Esophagus muscularis mucosa (tissue), 4 donors: Measurements from ENCODE around the gene GATD1. TPM values are rescaled to one million over a fixed set of nuclear protein-coding genes. Genes with fewer than 3 reads are reported as not detected.

Experiments used
- DNase-seq: peaks from one replicate; pipeline ENCODE4 v3.0.0-alpha.2; 2017; ENCODE audit errors: extremely low spot score
- H3K27ac ChIP-seq, 4 donors: fragments of 200-600 bp; sonication (generic); replicated peaks in 1 of 4; 1 replicate in 3 of 4; 2 replicates in 1 of 4; pipeline ENCODE4 v1.5.1; 2016 to 2019; ENCODE audit warnings: mild to moderate bottlenecking in 1 of 4
- H3K27me3 ChIP-seq, 4 donors: fragments of 200-600 bp; sonication (generic); one replicate each; pipeline versions ENCODE4 v1.5.1 to v1.6.0; 2016 to 2019
- H3K36me3 ChIP-seq, 4 donors: fragments of 200-600 bp; sonication (generic); one replicate each; pipeline ENCODE4 v1.5.1; 2016 to 2019
- H3K4me1 ChIP-seq, 4 donors: fragments of 200-600 bp; sonication (generic); one replicate each; pipeline ENCODE4 v1.5.1; 2016 to 2019
- H3K4me3 ChIP-seq, 4 donors: fragments of 200-600 bp; sonication (generic); 1 replicate in 2 of 4; 2 replicates in 2 of 4; pipeline ENCODE4 v1.5.1; 2016 to 2019; ENCODE audit warnings: mild to moderate bottlenecking in 4 of 4, moderate library complexity in 1 of 4
- H3K9me3 ChIP-seq, 4 donors: fragments of 200-600 bp; sonication (generic); 1 replicate in 3 of 4; 2 replicates in 1 of 4; pipeline ENCODE4 v1.5.1; 2016 to 2019
- CTCF ChIP-seq, 3 experiments: fragments of 200-600 bp in 2 of 3; fragments of 450-650 bp in 1 of 3; sonication (generic) in 2 of 3; IDR thresholded peaks; one replicate each; pipeline ENCODE4 v1.5.1; 2017 to 2019; ENCODE audit warnings: antibody characterized with exemption in 3 of 3, mild to moderate bottlenecking in 2 of 3, moderate library complexity in 1 of 3
- EP300 ChIP-seq: sonication (generic); formaldehyde crosslinking; IDR thresholded peaks from one replicate; pipeline ENCODE4 v1.6.1; 2017; ENCODE audit warnings: antibody characterized with exemption
- POLR2A ChIP-seq: fragments of 450-650 bp; IDR thresholded peaks from one replicate; pipeline ENCODE4 v1.6.1; 2017; ENCODE audit warnings: antibody characterized with exemption, moderate library complexity, mild to moderate bottlenecking, low read depth
- POLR2AphosphoS5 ChIP-seq, 2 donors: sonication (generic); formaldehyde crosslinking; IDR thresholded peaks; one replicate each; pipeline ENCODE4 v1.6.1; 2017; ENCODE audit warnings: antibody characterized with exemption in 2 of 2
- WGBS: methylation state at CpG from one replicate; pipeline ENCODE4 v1.1.5; 2018; 5-methylcytosine and 5-hydroxymethylcytosine counted together
- intact Hi-C: fragments of 100-400 bp; cut with DNase I; formaldehyde crosslinking; loops from one replicate; pipeline ENCODE4 v1.15.1; 2023
- total RNA-seq, 4 donors: library from RNA; depleted of rRNA; stranded (reverse); fragments of >200 nt; gene quantifications; one replicate each; pipeline versions ENCODE4 v1.1.0 to v1.2.1, GENCODE V29; 2016

The GATD1 gene
- total RNA-seq, 4 donors from 2014 or later = 24.0 to 37.7 (median 28.9) TPM

- Histone ChIP-seq H3K4me1 (peaks cover 43 to 46% (median 45%) of the 10 kb centered on the region in 4 donors), H3K27ac (peak overlapping the region; percentile 90 to 98 (median 92)), H3K27me3 (peaks cover 0 to 32% (median 19%) of the 10 kb centered on the region in 4 donors), H3K9me3 (no peaks in the 10 kb centered on the region), H3K4me3 (peak overlapping the region; percentile 68 to 89 (median 74)), H3K36me3 (peaks cover 31 to 46% (median 45%) of the 10 kb centered on the region in 4 donors)
- TF ChIP-seq POLR2AphosphoS5 (IDR thresholded peaks at IDR 0.05) (no peak), POLR2A (no peak), EP300 (no peak)
- 60% methylated on average over 11 of the region's 22 CpGs for WGBS
- no peak for DNase-seq
- intact Hi-C loops = no loop called here
These were observed 44.5 kb upstream of the GATD1 start for GRCh38 chr11:821512-822371.

- TF ChIP-seq POLR2AphosphoS5 (IDR thresholded peaks at IDR 0.05) (peak; percentile 60 to 74), POLR2A (no peak), EP300 (no peak), CTCF (IDR thresholded peaks at IDR 0.05) (no peak)
- no peak for DNase-seq
- intact Hi-C loops = no loop called here
- H3K4me3 ChIP-seq = peak overlapping the region; percentile 68 to 89 (median 74)
- H3K27ac ChIP-seq = peak overlapping the region; percentile 90 to 98 (median 92)
- H3K36me3 ChIP-seq = peaks cover 31 to 46% (median 43%) of the 10 kb centered on the region in 4 donors
- H3K9me3 ChIP-seq = no peaks in the 10 kb centered on the region
- peaks cover 34 to 39% (median 36%) of the 10 kb centered on the region in 4 donors for H3K4me1 ChIP-seq
- H3K27me3 ChIP-seq = peaks cover 0 to 24% (median 11%) of the 10 kb centered on the region in 4 donors
- WGBS = 43% methylated on average over 7 of the region's 11 CpGs
These were observed 43.6 kb upstream of the GATD1 start for GRCh38 chr11:820655-821511.

GRCh38 chr11:819943-820649 is 42.8 kb upstream of the GATD1 start:
- Histone ChIP-seq H3K4me3 (peak overlapping the region; percentile 68 to 89 (median 74)), H3K36me3 (peaks cover 27 to 43% (median 37%) of the 10 kb centered on the region in 4 donors), H3K9me3 (no peaks in the 10 kb centered on the region), H3K27ac (peak overlapping the region; percentile 90 to 98 (median 92)), H3K4me1 (peaks cover 33 to 39% (median 34%) of the 10 kb centered on the region in 4 donors), H3K27me3 (peaks cover 0 to 16% (median 4%) of the 10 kb centered on the region in 4 donors)
- intact Hi-C loops = no loop called here
- peak; percentile 96 for DNase-seq
- WGBS = 0% methylated on average over 13 of the region's 47 CpGs
- TF ChIP-seq EP300 = no peak
- peak; percentile 26 for TF ChIP-seq POLR2A
- peak in 1 of 2 donors; percentile 36 for TF ChIP-seq POLR2AphosphoS5 (IDR thresholded peaks at IDR 0.05)
- no peak for TF ChIP-seq CTCF (IDR thresholded peaks at IDR 0.05)

GRCh38 chr11:819129-819931 is 42.0 kb upstream of the GATD1 start:
- intact Hi-C loops = no loop called here
- peaks cover 0 to 8% (median under 1%) of the 10 kb centered on the region in 4 donors for H3K27me3 ChIP-seq
- TF ChIP-seq EP300 (no peak), POLR2AphosphoS5 (IDR thresholded peaks at IDR 0.05) (peak; percentile 66 to 89), POLR2A (peak; percentile 84), CTCF (IDR thresholded peaks at IDR 0.05) (peak in 2 of 3 experiments; percentile 27 to 46)
- peaks cover 33 to 39% (median 34%) of the 10 kb centered on the region in 4 donors for H3K4me1 ChIP-seq
- DNase-seq = peak; percentile 96
- H3K9me3 ChIP-seq = no peaks in the 10 kb centered on the region
- peak overlapping the region; percentile 68 to 89 (median 74) for H3K4me3 ChIP-seq
- WGBS = 0% methylated on average over 1 of the region's 96 CpGs
- H3K36me3 ChIP-seq = peaks cover 19 to 43% (median 36%) of the 10 kb centered on the region in 4 donors
- H3K27ac ChIP-seq = peak overlapping the region; percentile 90 to 98 (median 92)
